ENCODE results near the gene FCMR.

Gene FCMR

GRCh38 chr1:206904423-206905142 is 17.2 kb downstream of the FCMR start:
- peaks cover 26% of the 10 kb centered on the region for H3K27me3 ChIP-seq (ENCODE audit: insufficient read depth, low read length)

GRCh38 chr1:206903687-206904086 is 18.1 kb downstream of the FCMR start:
- no peak overlapping the region for H3K4me3 ChIP-seq (ENCODE audit: low read length)
- H3K9me3 ChIP-seq (ENCODE audit: insufficient read depth, low read depth, low read length), result no peaks in the 10 kb centered on the region
- no peak overlapping the region for H3K9ac ChIP-seq (ENCODE audit: low read depth, low read length)
- H3K4me1 ChIP-seq (ENCODE audit: insufficient read depth, low read length), result peaks cover 1% of the 10 kb centered on the region; the same call in 1 of the 2 replicates
- H3K27me3 ChIP-seq (ENCODE audit: insufficient read depth, low read length), result peaks cover 17% of the 10 kb centered on the region
- no peaks in the 10 kb centered on the region for H3K36me3 ChIP-seq (ENCODE audit: insufficient read depth, low read depth, low read length)
- H3K27ac ChIP-seq (ENCODE audit: low read length), result no peak overlapping the region

More at GRCh38 chr1:206904423-206905142, 17.2 kb downstream of the FCMR start:
- Histone ChIP-seq H3K27ac (ENCODE audit: low read length) (no peak overlapping the region), H3K4me1 (ENCODE audit: insufficient read depth, low read length) (0 out of 2 replicates have a peak, but pooled peaks cover 5% of the 10 kb centered on the region), H3K9ac (ENCODE audit: low read depth, low read length) (no peak overlapping the region), H3K4me3 (ENCODE audit: low read length) (no peak overlapping the region), H3K9me3 (ENCODE audit: insufficient read depth, low read depth, low read length) (no peaks in the 10 kb centered on the region), H3K36me3 (ENCODE audit: insufficient read depth, low read depth, low read length) (no peaks in the 10 kb centered on the region)

- H3K27ac ChIP-seq (ENCODE audit: low read length), result no peak overlapping the region
- no peak overlapping the region for H3K4me3 ChIP-seq (ENCODE audit: low read length)
- no peaks in the 10 kb centered on the region for H3K9me3 ChIP-seq (ENCODE audit: insufficient read depth, low read depth, low read length)
- no peaks in the 10 kb centered on the region for H3K36me3 ChIP-seq (ENCODE audit: insufficient read depth, low read depth, low read length)
- no peaks in the 10 kb centered on the region; the same call in 1 of the 2 replicates for H3K4me1 ChIP-seq (ENCODE audit: insufficient read depth, low read length)
- no peak overlapping the region for H3K9ac ChIP-seq (ENCODE audit: low read depth, low read length)
- peaks cover 7% of the 10 kb centered on the region for H3K27me3 ChIP-seq (ENCODE audit: insufficient read depth, low read length)
Observed at GRCh38 chr1:206902702-206903101, 19.0 kb downstream of the FCMR start.

GRCh38 chr1:206901944-206902343 is 19.8 kb downstream of the FCMR start:
- Histone ChIP-seq H3K4me1 (ENCODE audit: insufficient read depth, low read length) (no peaks in the 10 kb centered on the region; the same call in 1 of the 2 replicates), H3K9ac (ENCODE audit: low read depth, low read length) (no peak overlapping the region), H3K9me3 (ENCODE audit: insufficient read depth, low read depth, low read length) (no peaks in the 10 kb centered on the region), H3K36me3 (ENCODE audit: insufficient read depth, low read depth, low read length) (no peaks in the 10 kb centered on the region), H3K27me3 (ENCODE audit: insufficient read depth, low read length) (no peaks in the 10 kb centered on the region), H3K4me3 (ENCODE audit: low read length) (no peak overlapping the region), H3K27ac (ENCODE audit: low read length) (no peak overlapping the region)

GRCh38 chr1:206900149-206900548 is 21.6 kb downstream of the FCMR start:
- Histone ChIP-seq H3K4me1 (ENCODE audit: insufficient read depth, low read length) (no peaks in the 10 kb centered on the region; the same call in 1 of the 2 replicates), H3K9ac (ENCODE audit: low read depth, low read length) (no peak overlapping the region), H3K36me3 (ENCODE audit: insufficient read depth, low read depth, low read length) (no peaks in the 10 kb centered on the region), H3K27me3 (ENCODE audit: insufficient read depth, low read length) (no peaks in the 10 kb centered on the region), H3K4me3 (ENCODE audit: low read length) (no peak overlapping the region), H3K9me3 (ENCODE audit: insufficient read depth, low read depth, low read length) (no peaks in the 10 kb centered on the region), H3K27ac (ENCODE audit: low read length) (no peak overlapping the region)

GRCh38 chr1:206899717-206900116 is 22.0 kb downstream of the FCMR start:
- Histone ChIP-seq H3K27me3 (ENCODE audit: insufficient read depth, low read length) (no peaks in the 10 kb centered on the region), H3K36me3 (ENCODE audit: insufficient read depth, low read depth, low read length) (no peaks in the 10 kb centered on the region), H3K9ac (ENCODE audit: low read depth, low read length) (no peak overlapping the region), H3K4me1 (ENCODE audit: insufficient read depth, low read length) (no peaks in the 10 kb centered on the region; the same call in 1 of the 2 replicates), H3K9me3 (ENCODE audit: insufficient read depth, low read depth, low read length) (no peaks in the 10 kb centered on the region), H3K4me3 (ENCODE audit: low read length) (no peak overlapping the region), H3K27ac (ENCODE audit: low read length) (no peak overlapping the region)

- Histone ChIP-seq H3K9ac (ENCODE audit: low read depth, low read length) (no peak overlapping the region), H3K9me3 (ENCODE audit: insufficient read depth, low read depth, low read length) (no peaks in the 10 kb centered on the region), H3K4me1 (ENCODE audit: insufficient read depth, low read length) (no peaks in the 10 kb centered on the region; the same call in 1 of the 2 replicates), H3K36me3 (ENCODE audit: insufficient read depth, low read depth, low read length) (no peaks in the 10 kb centered on the region), H3K27me3 (ENCODE audit: insufficient read depth, low read length) (no peaks in the 10 kb centered on the region), H3K27ac (ENCODE audit: low read length) (no peak overlapping the region), H3K4me3 (ENCODE audit: low read length) (no peak overlapping the region)
Observed at GRCh38 chr1:206898915-206899431, 22.8 kb downstream of the FCMR start.

GRCh38 chr1:206898089-206898914 is 23.4 kb downstream of the FCMR start:
- no peaks in the 10 kb centered on the region; the same call in 1 of the 2 replicates for H3K4me1 ChIP-seq (ENCODE audit: insufficient read depth, low read length)
- no peaks in the 10 kb centered on the region for H3K36me3 ChIP-seq (ENCODE audit: insufficient read depth, low read depth, low read length)
- H3K27ac ChIP-seq (ENCODE audit: low read length), result no peak overlapping the region
- H3K4me3 ChIP-seq (ENCODE audit: low read length), result no peak overlapping the region
- H3K27me3 ChIP-seq (ENCODE audit: insufficient read depth, low read length), result no peaks in the 10 kb centered on the region
- no peaks in the 10 kb centered on the region for H3K9me3 ChIP-seq (ENCODE audit: insufficient read depth, low read depth, low read length)
- no peak overlapping the region for H3K9ac ChIP-seq (ENCODE audit: low read depth, low read length)

- Histone ChIP-seq H3K27me3 (ENCODE audit: insufficient read depth, low read length) (no peaks in the 10 kb centered on the region), H3K9ac (ENCODE audit: low read depth, low read length) (no peak within 1 kb of the TSS), H3K36me3 (ENCODE audit: insufficient read depth, low read depth, low read length) (no peaks in the 10 kb centered on the region), H3K4me1 (ENCODE audit: insufficient read depth, low read length) (no peaks in the 10 kb centered on the region; the same call in 1 of the 2 replicates), H3K27ac (ENCODE audit: low read length) (no peak within 1 kb of the TSS), H3K4me3 (ENCODE audit: low read length) (no peak within 1 kb of the TSS), H3K9me3 (ENCODE audit: insufficient read depth, low read depth, low read length) (no peaks in the 10 kb centered on the region)
Observed at GRCh38 chr1:206897175-206897574, 24.6 kb downstream of the FCMR start, which contains the start of gene IL24. TSS of gene IL24 (plus strand) at chr1:206897443. CDS start at chr1:206897833, 390 bp downstream.

GRCh38 chr1:206896261-206896660 is 25.5 kb downstream of the FCMR start:
- no peak overlapping the region for H3K9ac ChIP-seq (ENCODE audit: low read depth, low read length)
- no peaks in the 10 kb centered on the region for H3K27me3 ChIP-seq (ENCODE audit: insufficient read depth, low read length)
- no peak overlapping the region for H3K27ac ChIP-seq (ENCODE audit: low read length)
- H3K4me1 ChIP-seq (ENCODE audit: insufficient read depth, low read length), result no peaks in the 10 kb centered on the region; the same call in 1 of the 2 replicates
- no peaks in the 10 kb centered on the region for H3K36me3 ChIP-seq (ENCODE audit: insufficient read depth, low read depth, low read length)
- no peaks in the 10 kb centered on the region for H3K9me3 ChIP-seq (ENCODE audit: insufficient read depth, low read depth, low read length)
- no peak overlapping the region for H3K4me3 ChIP-seq (ENCODE audit: low read length)

- Histone ChIP-seq H3K4me3 (ENCODE audit: low read length) (no peak overlapping the region), H3K9me3 (ENCODE audit: insufficient read depth, low read depth, low read length) (no peaks in the 10 kb centered on the region), H3K27me3 (ENCODE audit: insufficient read depth, low read length) (no peaks in the 10 kb centered on the region), H3K4me1 (ENCODE audit: insufficient read depth, low read length) (peaks cover under 1% of the 10 kb centered on the region), H3K27ac (ENCODE audit: low read length) (no peak overlapping the region), H3K36me3 (ENCODE audit: insufficient read depth, low read depth, low read length) (no peaks in the 10 kb centered on the region), H3K9ac (ENCODE audit: low read depth, low read length) (no peak overlapping the region)
Observed at GRCh38 chr1:206895837-206896242, 25.9 kb downstream of the FCMR start.

Measured in iPS-20b (cell line).